ENCODE data around the gene SLC25A39.

The SLC25A39 gene

DNA sequence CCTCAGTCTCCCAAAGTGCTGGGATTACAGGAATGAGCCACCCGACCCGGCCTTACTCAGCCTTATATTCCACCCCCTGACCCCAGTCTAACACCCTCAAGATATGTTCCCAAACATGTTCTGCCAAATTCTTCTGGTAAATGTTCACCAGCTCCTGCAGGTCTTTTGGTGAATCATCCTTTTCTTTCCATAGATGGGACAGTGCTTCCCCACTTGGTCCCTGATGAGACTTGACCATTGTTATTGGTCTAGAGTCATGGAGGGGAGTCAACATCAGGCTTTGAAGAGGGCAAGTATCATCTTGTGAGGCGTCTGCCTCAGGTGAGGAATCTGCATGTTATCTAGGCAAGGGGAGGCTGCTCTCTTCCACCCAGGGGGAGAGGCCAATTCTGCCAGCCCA is 26.6 kb downstream of the SLC25A39 start:
- H3K4me3 ChIP-seq (ENCODE audit: control insufficient read depth, low read depth, low read length) = no peak overlapping the region
- TF ChIP-seq, protein P1, sequence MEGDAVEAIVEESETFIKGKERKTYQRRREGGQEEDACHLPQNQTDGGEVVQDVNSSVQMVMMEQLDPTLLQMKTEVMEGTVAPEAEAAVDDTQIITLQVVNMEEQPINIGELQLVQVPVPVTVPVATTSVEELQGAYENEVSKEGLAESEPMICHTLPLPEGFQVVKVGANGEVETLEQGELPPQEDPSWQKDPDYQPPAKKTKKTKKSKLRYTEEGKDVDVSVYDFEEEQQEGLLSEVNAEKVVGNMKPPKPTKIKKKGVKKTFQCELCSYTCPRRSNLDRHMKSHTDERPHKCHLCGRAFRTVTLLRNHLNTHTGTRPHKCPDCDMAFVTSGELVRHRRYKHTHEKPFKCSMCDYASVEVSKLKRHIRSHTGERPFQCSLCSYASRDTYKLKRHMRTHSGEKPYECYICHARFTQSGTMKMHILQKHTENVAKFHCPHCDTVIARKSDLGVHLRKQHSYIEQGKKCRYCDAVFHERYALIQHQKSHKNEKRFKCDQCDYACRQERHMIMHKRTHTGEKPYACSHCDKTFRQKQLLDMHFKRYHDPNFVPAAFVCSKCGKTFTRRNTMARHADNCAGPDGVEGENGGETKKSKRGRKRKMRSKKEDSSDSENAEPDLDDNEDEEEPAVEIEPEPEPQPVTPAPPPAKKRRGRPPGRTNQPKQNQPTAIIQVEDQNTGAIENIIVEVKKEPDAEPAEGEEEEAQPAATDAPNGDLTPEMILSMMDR (IDR thresholded peaks at IDR 0.05; ENCODE audit: control insufficient read depth, insufficient read depth, low read depth, low read length, missing control alignments) = no peak
- no peak for DNase-seq (ENCODE audit: low read depth)

DNA sequence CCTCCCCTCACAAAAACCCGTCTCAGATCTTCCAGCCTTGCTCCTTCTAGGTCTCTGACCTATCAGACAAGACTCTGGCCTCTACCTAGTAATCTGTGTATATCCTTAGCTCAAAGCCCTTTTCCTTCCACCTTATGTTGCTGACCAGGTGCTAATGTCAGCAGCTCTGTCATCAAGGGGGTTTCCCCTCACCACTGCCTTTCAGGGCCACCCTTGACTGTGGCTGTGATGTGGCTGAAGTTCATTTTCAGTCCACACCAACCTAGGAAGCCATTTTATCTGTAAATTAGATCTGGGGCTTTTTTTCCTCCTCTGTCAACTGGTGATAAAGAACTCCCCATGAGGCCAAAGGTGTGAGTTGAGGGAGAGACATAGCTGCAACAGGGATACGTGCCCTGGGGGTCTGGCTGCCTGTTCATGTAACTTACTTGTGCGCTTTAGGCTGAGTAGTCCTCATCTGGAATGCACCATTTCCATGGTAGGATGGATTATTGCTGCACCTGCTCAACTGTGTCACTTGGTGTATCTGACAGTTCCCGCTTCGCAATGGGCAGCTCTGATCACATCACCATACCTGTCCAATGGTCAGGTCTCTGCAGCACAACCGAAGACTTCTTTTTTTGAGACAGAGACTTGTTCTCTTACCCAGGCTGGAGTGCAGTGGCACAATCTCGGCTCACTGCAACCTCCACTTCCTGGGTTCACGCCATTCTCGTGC is 31.0 kb downstream of the SLC25A39 start:
- H3K4me3 ChIP-seq (ENCODE audit: control insufficient read depth, low read depth, low read length) = no peak overlapping the region
- TF ChIP-seq, protein P1 (IDR thresholded peaks at IDR 0.05; ENCODE audit: control insufficient read depth, insufficient read depth, low read depth, low read length, missing control alignments) = no peak
- no peak for DNase-seq (ENCODE audit: low read depth)

DNA sequence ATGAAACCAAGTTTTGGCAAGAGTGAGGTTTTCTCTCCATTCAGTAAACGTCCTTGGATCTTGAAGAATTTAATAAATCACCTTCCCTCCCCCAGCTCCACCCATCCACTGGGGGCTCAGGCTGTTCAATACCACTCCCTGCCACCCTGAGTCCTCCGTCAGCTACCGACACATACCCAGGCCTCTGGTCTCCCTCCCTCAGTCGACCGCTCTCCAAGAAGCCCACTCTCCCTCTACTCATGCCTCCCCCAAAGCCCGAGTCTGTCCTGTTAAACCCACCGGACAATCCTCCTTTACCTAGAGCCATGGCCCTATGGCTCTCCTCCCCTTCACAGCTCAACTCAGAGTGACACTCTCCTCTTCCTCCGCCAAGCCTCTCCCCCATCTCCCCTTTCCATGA is 37.0 kb downstream of the SLC25A39 start:
- H3K4me3 ChIP-seq (ENCODE audit: control insufficient read depth, low read depth, low read length) = no peak overlapping the region
- no peak for DNase-seq (ENCODE audit: low read depth)
- TF ChIP-seq, protein P1 (IDR thresholded peaks at IDR 0.05; ENCODE audit: control insufficient read depth, insufficient read depth, low read depth, low read length, missing control alignments) = no peak

DNA sequence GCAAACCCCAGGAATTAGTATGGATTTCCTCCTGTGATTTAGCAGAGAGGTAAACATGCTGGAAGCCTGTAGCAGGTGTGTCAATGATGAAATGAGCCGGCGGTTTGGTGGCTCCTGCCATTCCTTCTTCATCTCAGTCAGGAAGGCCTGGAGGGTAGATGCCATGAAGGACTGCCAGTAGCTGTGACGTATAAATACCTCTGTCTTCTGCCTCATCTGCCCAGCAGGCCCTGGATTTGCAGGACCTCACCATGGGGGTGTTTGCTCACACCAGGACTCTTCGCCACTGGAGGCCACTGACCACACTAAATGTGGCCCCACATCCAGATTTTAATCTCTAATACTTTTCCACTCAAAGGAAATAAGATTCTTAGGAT is 40.6 kb downstream of the SLC25A39 start:
- TF ChIP-seq, protein P1 (IDR thresholded peaks at IDR 0.05; ENCODE audit: control insufficient read depth, insufficient read depth, low read depth, low read length, missing control alignments) = no peak
- DNase-seq (ENCODE audit: low read depth) = no peak
- H3K4me3 ChIP-seq (ENCODE audit: control insufficient read depth, low read depth, low read length) = no peak overlapping the region

DNA sequence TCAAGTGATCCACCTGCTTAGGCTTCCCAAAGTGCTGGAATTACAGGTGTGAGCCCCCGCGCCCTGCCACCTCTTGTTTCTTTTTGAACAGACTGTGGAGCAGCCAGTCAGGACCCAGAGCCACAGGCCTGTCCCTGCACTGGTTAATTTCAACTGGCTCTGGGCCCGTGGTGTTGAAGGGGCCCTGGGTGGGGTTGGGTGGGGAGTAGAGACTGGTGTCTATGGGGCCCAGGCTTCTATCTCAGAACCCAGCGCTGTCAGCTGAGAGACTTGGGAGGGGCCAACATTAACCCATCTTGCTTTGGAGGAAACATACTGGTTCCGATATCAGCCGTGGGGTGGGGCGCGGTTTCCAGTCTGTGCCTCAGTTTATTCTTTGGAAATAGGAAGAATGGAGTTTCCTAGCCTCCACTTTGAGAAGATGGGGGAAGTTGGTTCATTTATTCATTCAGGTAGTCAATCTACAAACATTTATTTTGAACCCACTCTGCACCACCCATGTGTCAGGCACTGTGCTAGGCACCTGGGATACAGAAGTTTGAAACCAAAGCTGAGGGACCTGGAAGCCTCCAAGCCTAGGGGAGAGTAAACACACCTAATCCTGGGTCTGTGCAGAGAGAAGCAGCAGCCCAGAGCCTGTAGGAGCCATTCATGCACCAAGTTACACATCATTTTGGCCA is 41.1 kb downstream of the SLC25A39 start:
- TF ChIP-seq, protein P1 (IDR thresholded peaks at IDR 0.05; ENCODE audit: control insufficient read depth, insufficient read depth, low read depth, low read length, missing control alignments) = no peak
- no peak for DNase-seq (ENCODE audit: low read depth)
- no peak overlapping the region for H3K4me3 ChIP-seq (ENCODE audit: control insufficient read depth, low read depth, low read length)

DNA sequence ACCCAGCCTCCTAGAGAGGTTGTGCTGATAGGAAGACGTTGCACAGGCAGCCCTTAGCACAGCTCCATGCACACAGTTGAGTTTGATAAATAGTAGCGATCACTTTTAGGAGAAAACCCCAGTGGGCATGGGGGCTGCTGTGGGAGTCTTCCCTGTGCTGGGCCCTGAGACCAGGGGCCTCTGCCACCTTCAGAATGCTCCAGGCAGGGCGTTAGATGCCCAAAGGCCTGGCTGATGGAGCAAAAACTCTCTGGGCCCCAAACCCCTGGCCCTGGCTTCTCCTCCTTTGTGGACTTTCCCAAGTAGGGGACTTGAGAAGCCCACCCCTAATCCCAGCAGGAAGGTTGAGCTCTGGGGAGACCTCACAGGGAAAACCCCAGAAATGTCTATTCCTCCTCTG is 42.4 kb downstream of the SLC25A39 start:
- no peak overlapping the region for H3K4me3 ChIP-seq (ENCODE audit: control insufficient read depth, low read depth, low read length)
- no peak for DNase-seq (ENCODE audit: low read depth)
- TF ChIP-seq, protein P1 (IDR thresholded peaks at IDR 0.05; ENCODE audit: control insufficient read depth, insufficient read depth, low read depth, low read length, missing control alignments) = no peak

Measured in AG09309 (cell line).